HepG2 (cell line): ENCODE measurements around the gene CAGE1. TPM values are rescaled to one million over a fixed set of nuclear protein-coding genes. Genes with fewer than 3 reads are reported as not detected.

Experiments
- BRCA1 ChIP-seq: sonication (generic); formaldehyde crosslinking; IDR thresholded peaks from 2 replicates; pipeline ENCODE4 v1.4.0; 2020; ENCODE audit warnings: missing genetic modification reagents
- MZF1 ChIP-seq: sonication (generic); formaldehyde crosslinking; IDR thresholded peaks from 2 replicates; pipeline ENCODE4 v1.8.1; 2023; ENCODE audit warnings: mild to moderate bottlenecking, missing genetic modification reagents, borderline replicate concordance
- YEATS2 ChIP-seq: sonication (generic); formaldehyde crosslinking; IDR thresholded peaks from 2 replicates; pipeline ENCODE4 v1.4.0; 2020; ENCODE audit warnings: missing genetic modification reagents, borderline replicate concordance
- ZFP41 ChIP-seq: sonication (generic); formaldehyde crosslinking; IDR thresholded peaks from 2 replicates; pipeline ENCODE4 v1.4.0; 2020; ENCODE audit warnings: mild to moderate bottlenecking, missing genetic modification reagents, borderline replicate concordance
- ZNF326 ChIP-seq: sonication (generic); formaldehyde crosslinking; IDR thresholded peaks from 2 replicates; pipeline ENCODE4 v1.4.0; 2020; ENCODE audit warnings: missing genetic modification reagents, borderline replicate concordance
- ZNF589 ChIP-seq: sonication (generic); formaldehyde crosslinking; conservative IDR thresholded peaks from 2 replicates; pipeline ENCODE4 v1.8.0; 2022; ENCODE audit warnings: mild to moderate bottlenecking, moderate library complexity, missing genetic modification reagents
- ZNF607 ChIP-seq: sonication (generic); formaldehyde crosslinking; IDR thresholded peaks from 2 replicates; pipeline ENCODE4 v1.5.1; 2020; ENCODE audit warnings: missing genetic modification reagents, mild to moderate bottlenecking, borderline replicate concordance
- ZNF777 ChIP-seq: sonication (generic); formaldehyde crosslinking; IDR thresholded peaks from 2 replicates; pipeline ENCODE4 v1.4.0; 2020; ENCODE audit warnings: missing genetic modification reagents
- polyA plus RNA-seq, 8 experiments: library from polyadenylated mRNA; depleted of rRNA in 3 of 8; stranded (reverse) in 7 of 8; unstranded in 1 of 8; fragments of >200 nt; fragmentation: Illumina TruSeq in 4 of 8; extraction: Trizol in 4 of 8; gene quantifications; 2 replicates each; pipeline versions ENCODE4 v1.2.1 to v1.2.3, GENCODE V29; 2011 to 2016; ENCODE audit warnings: low read depth in 4 of 8, missing spikeins in 1 of 8, mixed read lengths in 1 of 8; ENCODE audit not compliant: insufficient read depth in 1 of 8
- total RNA-seq, 5 experiments: library from RNA; depleted of rRNA; stranded (reverse); fragments of >200 nt; fragmentation: Illumina TruSeq; extraction: Trizol; gene quantifications; 2 replicates each; pipeline ENCODE4 v1.2.3, GENCODE V29; 2016; ENCODE audit warnings: low read depth in 1 of 5
- TF ChIP-seq, protein P1 (sequence below): sonication (generic); formaldehyde crosslinking; IDR thresholded peaks from 2 replicates; pipeline ENCODE4 v1.5.1; 2020; ENCODE audit warnings: mild to moderate bottlenecking, missing genetic modification reagents, moderate library complexity
- TF ChIP-seq, protein P2 (sequence below): sonication (generic); formaldehyde crosslinking; IDR thresholded peaks from 2 replicates; pipeline ENCODE4 v1.5.1; 2020; ENCODE audit warnings: missing genetic modification reagents, mild to moderate bottlenecking, borderline replicate concordance
- TF ChIP-seq, protein P3 (sequence below): sonication (generic); formaldehyde crosslinking; IDR thresholded peaks from 2 replicates; pipeline ENCODE4 v1.4.0; 2020; ENCODE audit warnings: low read depth, mild to moderate bottlenecking, missing genetic modification reagents
- TF ChIP-seq, protein P4 (sequence below): sonication (generic); formaldehyde crosslinking; IDR thresholded peaks from 2 replicates; pipeline ENCODE4 v1.4.0; 2020; ENCODE audit warnings: mild to moderate bottlenecking, missing genetic modification reagents
- TF ChIP-seq, protein P5 (sequence below): sonication (generic); formaldehyde crosslinking; IDR thresholded peaks from 2 replicates; pipeline ENCODE4 v1.4.0; 2020; ENCODE audit warnings: mild to moderate bottlenecking, missing genetic modification reagents

CAGE1 gene
- total and polyA plus RNA-seq, 2 of the 13 experiments (the other 11 are each of a cell fraction or from before 2014, with no cell fraction given) = 0.03 to 0.15 TPM

DNA sequence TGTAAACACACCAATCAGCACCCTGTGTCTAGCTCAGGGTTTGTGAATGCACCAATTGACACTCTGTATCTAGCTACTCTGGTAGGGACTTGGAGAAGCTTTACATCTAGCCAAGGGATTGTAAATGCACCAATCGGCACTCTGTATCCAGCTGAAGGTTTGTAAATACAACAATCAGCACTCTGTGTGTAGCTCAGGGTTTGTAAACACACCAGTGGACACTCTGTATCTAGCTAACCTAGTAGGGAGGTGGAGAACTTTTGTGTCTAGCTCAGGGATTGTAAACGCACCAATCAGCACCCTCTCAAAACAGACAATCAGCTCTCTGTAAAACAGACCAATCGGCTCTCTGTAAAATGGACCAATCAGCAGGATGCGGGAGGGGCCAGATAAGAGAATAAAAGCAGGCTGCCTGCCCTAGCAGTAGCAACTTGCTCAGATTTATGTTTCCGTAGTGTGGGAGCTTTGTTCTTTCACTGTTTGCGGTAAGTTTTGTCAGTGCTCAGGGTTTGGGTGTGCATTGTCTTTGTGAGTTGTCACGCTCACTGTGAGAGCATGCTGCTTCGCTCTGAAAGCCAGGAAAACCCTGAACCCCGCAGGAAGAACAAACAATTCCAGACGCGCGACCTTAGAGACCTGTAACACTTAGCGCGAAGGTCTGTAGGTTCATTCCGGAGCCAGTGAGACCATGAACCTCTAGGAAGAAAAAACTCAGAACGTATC, 37.1 kb upstream of the CAGE1 start (continued):
- TF ChIP-seq, protein P1, sequence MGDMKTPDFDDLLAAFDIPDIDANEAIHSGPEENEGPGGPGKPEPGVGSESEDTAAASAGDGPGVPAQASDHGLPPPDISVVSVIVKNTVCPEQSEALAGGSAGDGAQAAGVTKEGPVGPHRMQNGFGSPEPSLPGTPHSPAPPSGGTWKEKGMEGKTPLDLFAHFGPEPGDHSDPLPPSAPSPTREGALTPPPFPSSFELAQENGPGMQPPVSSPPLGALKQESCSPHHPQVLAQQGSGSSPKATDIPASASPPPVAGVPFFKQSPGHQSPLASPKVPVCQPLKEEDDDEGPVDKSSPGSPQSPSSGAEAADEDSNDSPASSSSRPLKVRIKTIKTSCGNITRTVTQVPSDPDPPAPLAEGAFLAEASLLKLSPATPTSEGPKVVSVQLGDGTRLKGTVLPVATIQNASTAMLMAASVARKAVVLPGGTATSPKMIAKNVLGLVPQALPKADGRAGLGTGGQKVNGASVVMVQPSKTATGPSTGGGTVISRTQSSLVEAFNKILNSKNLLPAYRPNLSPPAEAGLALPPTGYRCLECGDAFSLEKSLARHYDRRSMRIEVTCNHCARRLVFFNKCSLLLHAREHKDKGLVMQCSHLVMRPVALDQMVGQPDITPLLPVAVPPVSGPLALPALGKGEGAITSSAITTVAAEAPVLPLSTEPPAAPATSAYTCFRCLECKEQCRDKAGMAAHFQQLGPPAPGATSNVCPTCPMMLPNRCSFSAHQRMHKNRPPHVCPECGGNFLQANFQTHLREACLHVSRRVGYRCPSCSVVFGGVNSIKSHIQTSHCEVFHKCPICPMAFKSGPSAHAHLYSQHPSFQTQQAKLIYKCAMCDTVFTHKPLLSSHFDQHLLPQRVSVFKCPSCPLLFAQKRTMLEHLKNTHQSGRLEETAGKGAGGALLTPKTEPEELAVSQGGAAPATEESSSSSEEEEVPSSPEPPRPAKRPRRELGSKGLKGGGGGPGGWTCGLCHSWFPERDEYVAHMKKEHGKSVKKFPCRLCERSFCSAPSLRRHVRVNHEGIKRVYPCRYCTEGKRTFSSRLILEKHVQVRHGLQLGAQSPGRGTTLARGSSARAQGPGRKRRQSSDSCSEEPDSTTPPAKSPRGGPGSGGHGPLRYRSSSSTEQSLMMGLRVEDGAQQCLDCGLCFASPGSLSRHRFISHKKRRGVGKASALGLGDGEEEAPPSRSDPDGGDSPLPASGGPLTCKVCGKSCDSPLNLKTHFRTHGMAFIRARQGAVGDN = no peak
- TF ChIP-seq ZNF607 (CRISPR knock-in tag) (peak; percentile 58; the same call in 1 of the 2 replicates), ZNF326 (no peak), ZNF777 (no peak), MZF1 (CRISPR knock-in tag) (no peak), BRCA1 (no peak), ZFP41 (CRISPR knock-in tag) (no peak), ZNF589 (CRISPR knock-in tag) (no peak), YEATS2 (CRISPR knock-in tag) (no peak)
- TF ChIP-seq, protein P2, sequence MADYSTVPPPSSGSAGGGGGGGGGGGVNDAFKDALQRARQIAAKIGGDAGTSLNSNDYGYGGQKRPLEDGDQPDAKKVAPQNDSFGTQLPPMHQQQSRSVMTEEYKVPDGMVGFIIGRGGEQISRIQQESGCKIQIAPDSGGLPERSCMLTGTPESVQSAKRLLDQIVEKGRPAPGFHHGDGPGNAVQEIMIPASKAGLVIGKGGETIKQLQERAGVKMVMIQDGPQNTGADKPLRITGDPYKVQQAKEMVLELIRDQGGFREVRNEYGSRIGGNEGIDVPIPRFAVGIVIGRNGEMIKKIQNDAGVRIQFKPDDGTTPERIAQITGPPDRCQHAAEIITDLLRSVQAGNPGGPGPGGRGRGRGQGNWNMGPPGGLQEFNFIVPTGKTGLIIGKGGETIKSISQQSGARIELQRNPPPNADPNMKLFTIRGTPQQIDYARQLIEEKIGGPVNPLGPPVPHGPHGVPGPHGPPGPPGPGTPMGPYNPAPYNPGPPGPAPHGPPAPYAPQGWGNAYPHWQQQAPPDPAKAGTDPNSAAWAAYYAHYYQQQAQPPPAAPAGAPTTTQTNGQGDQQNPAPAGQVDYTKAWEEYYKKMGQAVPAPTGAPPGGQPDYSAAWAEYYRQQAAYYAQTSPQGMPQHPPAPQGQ = no peak
- TF ChIP-seq, protein P3, sequence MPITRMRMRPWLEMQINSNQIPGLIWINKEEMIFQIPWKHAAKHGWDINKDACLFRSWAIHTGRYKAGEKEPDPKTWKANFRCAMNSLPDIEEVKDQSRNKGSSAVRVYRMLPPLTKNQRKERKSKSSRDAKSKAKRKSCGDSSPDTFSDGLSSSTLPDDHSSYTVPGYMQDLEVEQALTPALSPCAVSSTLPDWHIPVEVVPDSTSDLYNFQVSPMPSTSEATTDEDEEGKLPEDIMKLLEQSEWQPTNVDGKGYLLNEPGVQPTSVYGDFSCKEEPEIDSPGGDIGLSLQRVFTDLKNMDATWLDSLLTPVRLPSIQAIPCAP (CRISPR knock-in tag) = no peak
- TF ChIP-seq, protein P4, sequence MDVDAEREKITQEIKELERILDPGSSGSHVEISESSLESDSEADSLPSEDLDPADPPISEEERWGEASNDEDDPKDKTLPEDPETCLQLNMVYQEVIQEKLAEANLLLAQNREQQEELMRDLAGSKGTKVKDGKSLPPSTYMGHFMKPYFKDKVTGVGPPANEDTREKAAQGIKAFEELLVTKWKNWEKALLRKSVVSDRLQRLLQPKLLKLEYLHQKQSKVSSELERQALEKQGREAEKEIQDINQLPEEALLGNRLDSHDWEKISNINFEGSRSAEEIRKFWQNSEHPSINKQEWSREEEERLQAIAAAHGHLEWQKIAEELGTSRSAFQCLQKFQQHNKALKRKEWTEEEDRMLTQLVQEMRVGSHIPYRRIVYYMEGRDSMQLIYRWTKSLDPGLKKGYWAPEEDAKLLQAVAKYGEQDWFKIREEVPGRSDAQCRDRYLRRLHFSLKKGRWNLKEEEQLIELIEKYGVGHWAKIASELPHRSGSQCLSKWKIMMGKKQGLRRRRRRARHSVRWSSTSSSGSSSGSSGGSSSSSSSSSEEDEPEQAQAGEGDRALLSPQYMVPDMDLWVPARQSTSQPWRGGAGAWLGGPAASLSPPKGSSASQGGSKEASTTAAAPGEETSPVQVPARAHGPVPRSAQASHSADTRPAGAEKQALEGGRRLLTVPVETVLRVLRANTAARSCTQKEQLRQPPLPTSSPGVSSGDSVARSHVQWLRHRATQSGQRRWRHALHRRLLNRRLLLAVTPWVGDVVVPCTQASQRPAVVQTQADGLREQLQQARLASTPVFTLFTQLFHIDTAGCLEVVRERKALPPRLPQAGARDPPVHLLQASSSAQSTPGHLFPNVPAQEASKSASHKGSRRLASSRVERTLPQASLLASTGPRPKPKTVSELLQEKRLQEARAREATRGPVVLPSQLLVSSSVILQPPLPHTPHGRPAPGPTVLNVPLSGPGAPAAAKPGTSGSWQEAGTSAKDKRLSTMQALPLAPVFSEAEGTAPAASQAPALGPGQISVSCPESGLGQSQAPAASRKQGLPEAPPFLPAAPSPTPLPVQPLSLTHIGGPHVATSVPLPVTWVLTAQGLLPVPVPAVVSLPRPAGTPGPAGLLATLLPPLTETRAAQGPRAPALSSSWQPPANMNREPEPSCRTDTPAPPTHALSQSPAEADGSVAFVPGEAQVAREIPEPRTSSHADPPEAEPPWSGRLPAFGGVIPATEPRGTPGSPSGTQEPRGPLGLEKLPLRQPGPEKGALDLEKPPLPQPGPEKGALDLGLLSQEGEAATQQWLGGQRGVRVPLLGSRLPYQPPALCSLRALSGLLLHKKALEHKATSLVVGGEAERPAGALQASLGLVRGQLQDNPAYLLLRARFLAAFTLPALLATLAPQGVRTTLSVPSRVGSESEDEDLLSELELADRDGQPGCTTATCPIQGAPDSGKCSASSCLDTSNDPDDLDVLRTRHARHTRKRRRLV (CRISPR knock-in tag) = no peak
- TF ChIP-seq, protein P5, sequence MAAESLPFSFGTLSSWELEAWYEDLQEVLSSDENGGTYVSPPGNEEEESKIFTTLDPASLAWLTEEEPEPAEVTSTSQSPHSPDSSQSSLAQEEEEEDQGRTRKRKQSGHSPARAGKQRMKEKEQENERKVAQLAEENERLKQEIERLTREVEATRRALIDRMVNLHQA (CRISPR knock-in tag) = no peak
